Measurements from ENCODE around the gene EME2.

- TF ChIP-seq CTCF (IDR thresholded peaks at IDR 0.05; ENCODE audit: borderline replicate concordance, extremely low read depth, low read length, poor library complexity, severe bottlenecking) = no peak
- TF ChIP-seq EZH2 (IDR thresholded peaks at IDR 0.05; ENCODE audit: borderline replicate concordance, low read depth, low read length, severe bottlenecking) = no peak
Observed at GRCh38 chr16:1779234-1779701, 6.7 kb downstream of the EME2 start.
